Left ventricle myocardium inferior (tissue), 1 donor: ENCODE results near the gene WNT1. TPM values are rescaled to one million over a fixed set of nuclear protein-coding genes. Genes with fewer than 3 reads are reported as not detected.

ENCODE experiments used
- DNase-seq: peaks from one replicate; pipeline ENCODE4 v3.0.0-alpha.2; 2020
- H3K27ac ChIP-seq: fragments of 200-600 bp; replicated peaks from 2 replicates; pipeline ENCODE4 v1.8.0; 2021
- H3K27me3 ChIP-seq: fragments of 200-600 bp; 2 replicates; pipeline ENCODE4 v1.8.0; 2021; ENCODE audit warnings: low read depth
- H3K36me3 ChIP-seq: fragments of 200-600 bp; 2 replicates; pipeline ENCODE4 v1.8.0; 2021
- H3K4me1 ChIP-seq: fragments of 200-600 bp; 2 replicates; pipeline ENCODE4 v1.8.0; 2021
- H3K4me3 ChIP-seq: fragments of 200-600 bp; 2 replicates; pipeline ENCODE4 v1.8.0; 2021; ENCODE audit warnings: mild to moderate bottlenecking, moderate library complexity
- H3K9me3 ChIP-seq: fragments of 200-600 bp; replicated peaks from 2 replicates; pipeline ENCODE4 v1.8.0; 2021
- CTCF ChIP-seq: fragments of 200-600 bp; IDR thresholded peaks from 2 replicates; pipeline ENCODE4 v1.8.0; 2021; ENCODE audit warnings: antibody characterized with exemption, mild to moderate bottlenecking, borderline replicate concordance
- intact Hi-C: fragments of 100-400 bp; cut with micrococcal nuclease; formaldehyde crosslinking; loops from one replicate; pipeline ENCODE4 v1.11.0; 2022
- total RNA-seq: library from RNA; stranded (reverse); fragmentation: NEBNext Ultra II Directional; extraction: Animal tissue kit (Norgen Biotek cat#: 25700); gene quantifications from one replicate; pipeline ENCODE4 v1.2.1, GENCODE V29; 2021
- donor health status: DM: no; HTN: yes; CAD: no; lungs with severe emphysema.

WNT1 gene
- total RNA-seq, 1 donor from 2014 or later, result not detected

GRCh38 chr12:48998497-48999353, 20.6 kb downstream of the WNT1 start:
- peaks cover 69% of the 10 kb centered on the region for H3K27me3 ChIP-seq
- H3K36me3 ChIP-seq, result peaks cover 34% of the 10 kb centered on the region
- DNase-seq, result no peak
- no peak overlapping the region for H3K27ac ChIP-seq
- H3K4me1 ChIP-seq, result peaks cover 64% of the 10 kb centered on the region
- TF ChIP-seq CTCF, result no peak
- intact Hi-C loops, result no loop called here
- peak overlapping the region; percentile 69 for H3K4me3 ChIP-seq
- no peaks in the 10 kb centered on the region for H3K9me3 ChIP-seq

- TF ChIP-seq CTCF, result no peak
- no peaks in the 10 kb centered on the region for H3K9me3 ChIP-seq
- peaks cover 42% of the 10 kb centered on the region for H3K36me3 ChIP-seq
- DNase-seq, result no peak
- peaks cover 61% of the 10 kb centered on the region for H3K27me3 ChIP-seq
- H3K27ac ChIP-seq, result peak within 1 kb of the TSS; percentile 50
- H3K4me1 ChIP-seq, result peaks cover 62% of the 10 kb centered on the region
- peak within 1 kb of the TSS; percentile 69 for H3K4me3 ChIP-seq
- intact Hi-C loops, result no loop called here
Measured at GRCh38 chr12:48999371-49000131, 21.4 kb downstream of the WNT1 start, which contains the start of gene DDN. TSS of gene DDN (minus strand) at chr12:48999375. CDS start at chr12:48999287, 88 bp downstream.

GRCh38 chr12:49000346-49000745, 22.2 kb downstream of the WNT1 start:
- peaks cover 53% of the 10 kb centered on the region for H3K27me3 ChIP-seq

GRCh38 chr12:49008943-49009342, 30.8 kb downstream of the WNT1 start:
- Histone ChIP-seq H3K27ac (no peak overlapping the region), H3K4me3 (no peak overlapping the region), H3K36me3 (peaks cover 69% of the 10 kb centered on the region), H3K4me1 (peaks cover 10% of the 10 kb centered on the region), H3K27me3 (no peaks in the 10 kb centered on the region), H3K9me3 (no peaks in the 10 kb centered on the region)
- DNase-seq, result no peak
- intact Hi-C loops, result no loop called here
- no peak for TF ChIP-seq CTCF

More at GRCh38 chr12:49000346-49000745, 22.2 kb downstream of the WNT1 start:
- Histone ChIP-seq H3K4me1 (peaks cover 54% of the 10 kb centered on the region), H3K9me3 (no peaks in the 10 kb centered on the region), H3K36me3 (peaks cover 48% of the 10 kb centered on the region), H3K4me3 (peak overlapping the region; percentile 69), H3K27ac (peak overlapping the region; percentile 50)
- no peak for TF ChIP-seq CTCF
- no peak for DNase-seq
- intact Hi-C loops, result no loop called here

- Histone ChIP-seq H3K27me3 (no peaks in the 10 kb centered on the region), H3K36me3 (peaks cover 58% of the 10 kb centered on the region), H3K4me3 (no peak overlapping the region), H3K4me1 (peaks cover 22% of the 10 kb centered on the region), H3K9me3 (no peaks in the 10 kb centered on the region), H3K27ac (no peak overlapping the region)
- DNase-seq, result no peak
- intact Hi-C loops, result no loop called here
- no peak for TF ChIP-seq CTCF
Measured at GRCh38 chr12:49010092-49010668, 32.1 kb downstream of the WNT1 start.
